ENCODE data around the gene GNMT. TPM values are rescaled to one million over a fixed set of nuclear protein-coding genes. Genes with fewer than 3 reads are reported as not detected.

The GNMT gene
- total RNA-seq, 1 experiment from 2014 or later, result 1.8 TPM

- no peak overlapping the region for H3K27ac ChIP-seq (ENCODE audit: low read depth, low read length, poor library complexity, severe bottlenecking)
- no peaks in the 10 kb centered on the region for H3K9me3 ChIP-seq (ENCODE audit: low read depth, low read length, poor library complexity, severe bottlenecking)
- DNase-seq (ENCODE audit: low spot score), result no peak
- peaks cover 4% of the 10 kb centered on the region for H3K4me1 ChIP-seq (ENCODE audit: insufficient read depth, low read length, poor library complexity, severe bottlenecking)
- ChIA-PET POLR2A (ENCODE audit: low non-redundant PET) (no interaction called here), CTCF (no interaction called here)
- TF ChIP-seq CTCF (conservative IDR thresholded peaks at IDR 0.05; ENCODE audit: low read depth, low read length), result no peak
- TF ChIP-seq EZH2 (IDR thresholded peaks at IDR 0.05; ENCODE audit: borderline replicate concordance, low read depth, low read length, poor library complexity, severe bottlenecking), result no peak
- intact Hi-C loops (cut with micrococcal nuclease; ENCODE audit: unreplicated experiment), result no loop called here
- no TSS peak for BruUV-seq (replicated peaks)
- no peaks in the 10 kb centered on the region for H3K36me3 ChIP-seq (ENCODE audit: insufficient read depth, low read length, poor library complexity, severe bottlenecking)
- H3K4me3 ChIP-seq (ENCODE audit: low read depth, low read length, poor library complexity, severe bottlenecking), result no peak overlapping the region
- H3K27me3 ChIP-seq (replicated peaks; ENCODE audit: insufficient read depth, low read depth, low read length, poor library complexity), result no peaks in the 10 kb centered on the region
These were observed 36.9 kb upstream of the GNMT start for GRCh38 chr6:42923666-42924065.

- Histone ChIP-seq H3K4me3 (ENCODE audit: low read depth, low read length, poor library complexity, severe bottlenecking) (no peak overlapping the region), H3K27ac (ENCODE audit: low read depth, low read length, poor library complexity, severe bottlenecking) (no peak overlapping the region), H3K4me1 (ENCODE audit: insufficient read depth, low read length, poor library complexity, severe bottlenecking) (peaks cover 5% of the 10 kb centered on the region), H3K27me3 (replicated peaks; ENCODE audit: insufficient read depth, low read depth, low read length, poor library complexity) (no peaks in the 10 kb centered on the region), H3K9me3 (ENCODE audit: low read depth, low read length, poor library complexity, severe bottlenecking) (no peaks in the 10 kb centered on the region), H3K36me3 (ENCODE audit: insufficient read depth, low read length, poor library complexity, severe bottlenecking) (no peaks in the 10 kb centered on the region)
- DNase-seq (ENCODE audit: low spot score), result no peak
- TF ChIP-seq EZH2 (IDR thresholded peaks at IDR 0.05; ENCODE audit: borderline replicate concordance, low read depth, low read length, poor library complexity, severe bottlenecking), result no peak
- no peak for TF ChIP-seq CTCF (conservative IDR thresholded peaks at IDR 0.05; ENCODE audit: low read depth, low read length)
- POLR2A ChIA-PET (ENCODE audit: low non-redundant PET), result no interaction called here
- no TSS peak for BruUV-seq (replicated peaks)
- intact Hi-C loops (cut with micrococcal nuclease; ENCODE audit: unreplicated experiment), result no loop called here
- CTCF ChIA-PET, result no interaction called here
These were observed 35.2 kb upstream of the GNMT start for GRCh38 chr6:42925248-42925857.

GRCh38 chr6:42928986-42929820, 31.4 kb upstream of the GNMT start, which contains the start of gene CNPY3:
Gene CNPY3 (plus strand): TSS chr6:42929480. CDS start chr6:42929571, 91 bp downstream.
- CTCF ChIA-PET, result interaction anchor here (0.6 kb wide), 2 partner anchors 81 to 1213 kb away, joined by 4 to 5 read pairs; no protein-coding TSS in a partner anchor

More at GRCh38 chr6:42928986-42929820, 31.4 kb upstream of the GNMT start, which contains the start of gene CNPY3:
- peaks cover 27% of the 10 kb centered on the region for H3K4me1 ChIP-seq (ENCODE audit: insufficient read depth, low read length, poor library complexity, severe bottlenecking)
- no peaks in the 10 kb centered on the region for H3K27me3 ChIP-seq (replicated peaks; ENCODE audit: insufficient read depth, low read depth, low read length, poor library complexity)
- peak; percentile 99 for DNase-seq (ENCODE audit: low spot score)
- peak within 1 kb of the TSS; percentile 91 for H3K27ac ChIP-seq (ENCODE audit: low read depth, low read length, poor library complexity, severe bottlenecking)
- H3K36me3 ChIP-seq (ENCODE audit: insufficient read depth, low read length, poor library complexity, severe bottlenecking), result peaks cover 3% of the 10 kb centered on the region
- no TSS peak for BruUV-seq (replicated peaks)
- TF ChIP-seq CTCF (conservative IDR thresholded peaks at IDR 0.05; ENCODE audit: low read depth, low read length) (no peak), EZH2 (IDR thresholded peaks at IDR 0.05; ENCODE audit: borderline replicate concordance, low read depth, low read length, poor library complexity, severe bottlenecking) (no peak)
- POLR2A ChIA-PET (ENCODE audit: low non-redundant PET), result interaction anchor here (0.6 to 1.2 kb wide), 11 partner anchors 40 to 1150 kb away, joined by 3 to 22 read pairs (median 5); partner anchors contain the start of genes FRS3, KLHDC3, MEA1 and PEX6
- peak within 1 kb of the TSS; percentile 61 for H3K4me3 ChIP-seq (ENCODE audit: low read depth, low read length, poor library complexity, severe bottlenecking)
- H3K9me3 ChIP-seq (ENCODE audit: low read depth, low read length, poor library complexity, severe bottlenecking), result no peaks in the 10 kb centered on the region
- intact Hi-C loops (cut with micrococcal nuclease; ENCODE audit: unreplicated experiment), result no loop called here

Measured in A673 (cell line).